Measurements from ENCODE around the gene BRINP2.

The BRINP2 gene

DNA sequence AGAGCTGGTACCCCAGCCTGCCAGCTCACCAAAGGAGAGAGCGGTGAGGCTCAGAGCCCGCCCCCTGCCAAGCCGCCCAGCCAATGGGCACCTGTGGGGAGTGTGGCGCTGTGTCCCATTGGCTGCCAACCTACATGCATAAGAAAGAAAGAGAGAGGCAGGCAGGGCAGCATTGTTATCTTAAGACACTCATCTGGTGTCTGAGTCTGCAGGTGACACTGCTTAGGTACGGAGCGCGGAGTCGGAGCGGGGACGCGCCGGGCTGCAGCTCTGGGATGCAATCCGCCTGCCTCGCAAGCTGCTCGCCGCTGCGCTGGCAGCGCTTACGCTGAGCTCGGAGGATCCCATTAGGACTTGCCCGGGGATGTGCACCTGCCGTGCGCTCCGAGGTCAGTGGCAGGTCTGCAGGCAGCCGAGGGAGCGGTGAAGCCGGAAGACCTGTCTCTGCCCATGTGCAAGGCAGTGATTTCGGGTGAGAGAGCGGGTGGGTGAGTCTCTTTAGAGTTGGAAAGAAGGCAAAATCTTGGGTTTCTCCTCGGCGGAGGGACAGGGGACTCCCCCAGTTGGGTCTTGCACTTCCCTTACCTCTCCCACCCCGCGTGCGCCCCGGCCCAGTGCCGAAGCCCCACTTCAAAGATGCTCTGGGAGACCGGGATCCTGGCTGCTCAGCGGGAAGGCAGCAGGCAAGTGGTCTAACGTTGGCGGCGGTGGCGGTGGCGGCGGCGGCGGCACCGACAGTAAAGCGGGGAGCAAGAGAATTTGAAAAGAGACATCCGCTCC lies at the start of gene BRINP2:
Gene BRINP2 (plus strand): TSS at position 203 of the 780 bp plus-strand sequence. CDS start 58,919 bp downstream, outside the sequence.
- DNase-seq: no peak

DNA sequence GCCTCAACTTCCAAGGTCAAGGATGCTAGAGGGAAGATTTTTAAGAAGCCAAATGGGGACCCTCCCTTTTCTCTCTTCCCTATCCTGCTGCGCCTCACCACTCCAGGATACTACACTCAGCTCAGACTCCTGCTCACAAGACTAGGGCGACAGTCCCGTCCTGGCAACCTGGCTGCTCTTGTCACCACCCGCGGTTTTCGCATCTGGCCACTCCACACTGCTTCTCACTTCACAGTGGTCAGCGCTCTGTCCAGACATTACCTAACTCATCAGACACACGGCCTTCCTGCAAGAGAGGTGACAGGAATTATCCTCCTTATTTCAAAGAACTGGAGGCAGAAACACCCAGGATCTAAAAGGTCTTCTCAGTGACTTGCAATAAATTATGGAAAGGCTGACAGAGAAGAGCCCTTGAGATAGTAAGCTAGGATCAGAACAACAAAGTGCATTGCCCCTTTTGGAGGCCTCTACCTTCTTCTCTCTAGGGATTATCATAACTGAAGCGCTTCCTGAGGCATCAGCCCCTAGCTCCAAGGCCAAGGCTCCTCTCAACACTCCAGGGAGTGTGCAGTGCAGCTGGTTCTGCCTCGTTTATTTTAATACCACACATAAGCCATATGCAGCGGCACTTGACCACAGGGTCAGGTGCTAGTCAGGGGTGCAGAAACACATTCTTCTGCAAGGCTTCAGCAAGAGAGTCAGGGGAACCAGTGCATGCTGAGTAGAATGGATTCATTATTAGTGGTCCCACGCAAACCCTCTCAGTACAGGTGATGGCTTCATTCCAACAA lies 48.1 kb upstream of the BRINP2 start:
- DNase-seq: no peak

DNA sequence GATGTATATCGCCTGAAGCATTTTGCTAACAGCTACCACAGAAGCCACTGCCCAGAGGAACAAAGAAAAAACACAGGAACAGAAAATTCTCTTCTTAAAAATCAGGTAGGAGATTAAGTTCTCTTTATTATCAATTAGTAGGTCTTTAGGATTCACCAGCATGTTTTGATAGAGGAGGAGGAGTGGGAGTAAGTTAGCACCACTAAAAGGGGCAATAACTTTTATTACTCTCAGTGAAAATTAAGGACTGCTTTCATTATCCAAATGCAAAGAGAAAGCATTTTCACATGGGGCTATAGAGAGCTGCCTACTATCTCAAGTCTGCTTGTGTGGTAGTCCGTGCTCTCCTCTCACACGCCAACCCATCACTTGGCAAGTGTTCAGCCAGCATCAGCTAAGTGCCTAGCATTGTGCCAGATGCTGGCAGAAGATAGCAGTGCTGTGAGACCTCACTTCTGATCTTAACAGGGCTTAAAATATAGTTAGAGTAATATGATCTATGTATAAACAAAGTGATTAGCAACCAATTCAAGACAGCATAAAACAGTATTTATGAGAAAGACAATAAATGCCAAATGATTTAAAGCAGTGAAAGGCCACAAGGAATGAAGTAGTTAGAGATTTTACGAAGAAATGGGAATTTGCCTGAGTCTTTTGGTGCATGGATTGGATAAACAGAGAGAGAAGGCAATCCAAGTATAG lies 46.0 kb upstream of the BRINP2 start:
- no peak for DNase-seq

DNA sequence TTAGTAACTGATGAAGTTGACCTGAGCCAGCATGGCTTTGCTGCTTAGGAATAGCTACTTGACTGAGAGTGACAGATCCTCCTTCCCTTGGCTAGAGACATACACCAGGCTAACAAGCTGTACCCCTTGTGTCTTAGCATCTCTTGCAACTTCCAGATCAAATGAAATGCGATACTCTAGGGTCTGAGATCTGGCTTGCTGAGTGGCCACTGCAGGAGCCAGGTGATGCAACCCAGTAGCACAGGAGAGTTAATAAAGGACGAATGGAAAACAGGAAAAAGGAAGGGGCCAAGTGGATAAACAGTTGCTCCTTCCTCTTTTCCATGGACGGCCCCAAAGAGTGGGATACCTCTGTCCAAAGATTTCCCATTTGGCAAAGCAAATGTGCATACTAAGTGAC lies 44.5 kb upstream of the BRINP2 start:
- DNase-seq: no peak

DNA sequence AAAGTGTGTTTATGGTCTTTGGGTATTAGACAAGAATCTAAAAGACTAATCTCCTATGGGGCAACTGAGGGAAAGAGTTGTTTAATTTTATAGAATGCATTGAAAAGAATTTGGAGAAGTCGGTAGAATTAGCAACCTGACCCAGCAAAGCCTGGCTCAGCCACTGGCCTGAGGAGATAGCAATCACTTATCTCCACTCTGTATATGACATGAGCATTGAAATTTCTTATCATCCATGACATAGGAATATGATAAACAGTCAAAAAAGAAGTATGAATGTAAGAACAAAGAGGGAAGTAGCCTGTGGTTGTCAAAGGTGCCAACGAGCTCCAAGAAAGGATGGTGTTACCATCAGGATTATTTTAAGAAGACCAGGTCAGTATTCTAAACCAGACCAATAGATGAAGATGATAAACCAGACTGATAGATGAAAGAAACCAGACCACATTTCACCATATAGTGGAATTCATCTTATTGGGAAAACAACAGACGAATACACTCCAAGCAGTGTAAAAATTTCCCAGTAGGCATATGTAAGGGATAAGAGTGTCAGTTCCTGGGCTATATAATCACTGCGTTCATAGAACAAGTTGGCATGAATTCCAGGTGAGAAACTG lies 42.0 kb upstream of the BRINP2 start:
- no peak for DNase-seq

GRCh38 chr1:177130451-177130945 lies 40.3 kb upstream of the BRINP2 start:
- DNase-seq: no peak

DNA sequence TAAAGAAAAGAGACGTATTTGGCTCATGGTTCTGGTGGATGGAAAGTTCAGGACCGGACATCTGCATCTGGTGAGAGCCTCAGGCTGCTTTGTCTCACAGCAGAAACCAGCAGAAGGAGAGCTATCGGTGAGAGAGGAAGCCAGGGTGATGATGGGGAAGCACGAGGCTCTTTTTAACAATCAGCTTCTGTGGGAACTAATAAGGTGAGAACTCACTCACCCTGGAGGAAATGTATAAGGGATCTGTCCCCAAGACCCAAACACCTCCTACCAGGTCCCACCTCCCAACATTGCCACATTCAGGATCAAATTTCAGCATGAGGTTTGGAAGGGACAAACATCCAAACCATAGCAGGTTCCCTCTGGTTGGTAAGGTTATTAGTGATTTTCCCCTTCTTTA lies 39.0 kb upstream of the BRINP2 start:
- DNase-seq: no peak

- no peak for DNase-seq
Observed at GRCh38 chr1:177132141-177132540, 38.6 kb upstream of the BRINP2 start.

- DNase-seq: no peak
Observed at GRCh38 chr1:177133977-177134538, 36.7 kb upstream of the BRINP2 start.

GRCh38 chr1:177135250-177135649 lies 35.5 kb upstream of the BRINP2 start:
- no peak for DNase-seq

DNA sequence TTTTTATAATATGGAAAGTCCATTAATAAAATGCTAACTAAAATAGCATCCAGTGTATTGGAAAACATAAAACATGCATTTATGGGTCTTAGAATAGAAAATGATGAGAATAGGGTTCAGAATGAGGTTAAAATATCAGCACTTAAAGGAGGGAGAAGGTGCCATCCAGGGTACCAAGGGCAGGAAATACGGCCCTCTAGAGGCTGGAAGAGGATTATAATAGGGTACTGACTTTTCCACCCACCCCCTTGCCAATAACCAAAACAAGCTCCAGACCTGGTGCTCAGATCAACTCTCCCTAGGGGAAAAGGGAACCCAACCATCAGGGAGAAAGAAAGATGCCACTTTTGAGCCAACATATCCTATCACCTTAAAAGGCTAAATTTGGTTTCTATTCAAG lies 32.9 kb upstream of the BRINP2 start:
- DNase-seq: no peak

- DNase-seq: no peak
Observed at GRCh38 chr1:177138347-177138746, 32.4 kb upstream of the BRINP2 start.

GRCh38 chr1:177142010-177142409 lies 28.7 kb upstream of the BRINP2 start:
- DNase-seq: no peak

GRCh38 chr1:177142791-177143271 lies 27.9 kb upstream of the BRINP2 start:
- DNase-seq: no peak

GRCh38 chr1:177145106-177146070 lies 25.4 kb upstream of the BRINP2 start:
- no peak for DNase-seq

DNA sequence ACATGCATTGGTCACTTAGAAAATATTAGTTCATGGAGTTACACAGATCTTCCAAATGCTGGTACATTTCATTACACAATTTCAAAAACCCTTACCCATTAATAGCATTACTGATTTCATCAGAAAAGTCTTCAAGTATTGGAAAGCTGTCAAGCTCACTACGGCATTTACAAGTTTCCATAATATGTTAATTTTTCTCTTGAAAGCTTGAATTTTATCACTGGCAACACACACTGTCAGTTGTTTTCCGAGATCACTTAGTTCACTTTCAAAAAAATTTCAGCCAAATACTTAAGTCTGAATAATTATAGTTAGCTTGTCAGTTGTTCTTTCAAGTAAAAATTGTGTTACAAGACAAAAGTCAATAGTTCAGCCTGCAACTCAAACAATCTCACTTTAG lies 24.3 kb upstream of the BRINP2 start:
- no peak for DNase-seq

DNA sequence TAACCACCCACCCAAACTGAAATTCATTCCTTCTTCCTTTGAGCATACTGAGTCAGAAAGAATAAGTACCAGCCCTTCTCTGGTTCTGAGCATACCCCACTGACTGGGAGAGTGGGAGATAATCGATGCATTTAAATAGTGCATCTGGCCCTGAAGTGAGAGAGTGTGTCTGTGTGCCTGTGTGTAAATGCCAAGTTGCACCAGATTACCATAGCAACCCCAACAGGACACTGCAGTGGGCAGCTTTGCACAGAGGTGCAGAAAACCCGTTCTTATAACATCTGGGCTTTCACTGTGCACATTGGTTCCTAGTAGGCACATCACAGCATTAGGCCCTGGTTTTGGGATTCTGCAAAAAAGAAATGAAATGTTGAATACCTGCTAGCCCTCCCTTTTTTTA lies 8.5 kb upstream of the BRINP2 start:
- DNase-seq: no peak

- DNase-seq: no peak
Observed at GRCh38 chr1:177163844-177164379, 6.8 kb upstream of the BRINP2 start.

DNA sequence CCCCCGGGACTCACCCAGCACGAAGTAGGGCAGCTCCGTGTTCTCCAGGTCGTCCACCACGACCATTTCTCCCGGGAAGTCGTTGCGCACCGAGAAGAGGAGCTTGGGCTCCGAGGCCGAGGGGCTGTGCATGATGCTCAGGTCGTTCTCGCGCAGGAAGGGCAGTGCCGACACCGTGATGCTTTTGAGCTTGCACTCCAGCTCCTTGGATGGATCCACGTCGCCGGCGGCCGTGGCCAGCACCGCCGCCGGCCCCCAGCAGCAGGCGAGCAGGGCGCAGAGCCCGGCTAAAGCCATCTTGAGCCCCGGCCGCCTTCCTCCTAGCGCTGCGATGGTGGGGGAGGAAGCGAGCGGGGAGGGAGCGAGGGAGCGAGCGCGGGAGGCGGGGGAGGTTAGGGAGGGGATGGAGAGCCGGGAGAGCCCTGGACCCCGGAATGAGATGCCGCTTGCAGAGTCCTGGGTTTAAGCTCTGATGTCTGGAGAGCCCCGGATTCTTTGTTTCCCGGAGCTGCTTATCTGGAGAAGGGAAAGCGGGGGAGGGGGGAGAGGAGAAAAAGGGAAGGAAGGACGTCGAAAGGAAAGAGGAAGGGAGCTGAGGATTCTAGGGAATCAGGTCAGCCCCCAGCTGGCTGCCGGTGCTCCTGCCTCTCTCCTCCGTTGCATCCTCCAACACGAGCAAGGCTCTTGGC lies 6.2 kb upstream of the BRINP2 start, which contains the start of gene ASTN1:
Gene ASTN1 (minus strand): TSS at position 333 of the 689 bp plus-strand sequence. CDS start 36 bp downstream, at position 297.
- DNase-seq: no peak

GRCh38 chr1:177165069-177165439 lies 5.7 kb upstream of the BRINP2 start:
- DNase-seq: no peak

Data from SW 1271 (cell line).